GM18870 (cell line): ENCODE data around the gene SH2D1B.
"Not testable (repeated sequence)": the region's sequence is repeated elsewhere in the genome, so short reads cannot be mapped to it uniquely, and the experiment has no call there.

Experiments
- ATAC-seq: cut with Tn5 transposase; IDR thresholded peaks from one replicate; pipeline ENCODE4 v1.9.1; 2021; ENCODE audit warnings: moderate library complexity; ENCODE audit not compliant: unreplicated experiment

The SH2D1B gene, protein sequence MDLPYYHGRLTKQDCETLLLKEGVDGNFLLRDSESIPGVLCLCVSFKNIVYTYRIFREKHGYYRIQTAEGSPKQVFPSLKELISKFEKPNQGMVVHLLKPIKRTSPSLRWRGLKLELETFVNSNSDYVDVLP

GRCh38 chr1:162412002-162412401, at the start of gene SH2D1B:
Gene SH2D1B (minus strand): TSS chr1:162412136. CDS start chr1:162412016, 120 bp downstream.
- no peak for ATAC-seq

GRCh38 chr1:162458236-162458635, 46.3 kb upstream of the SH2D1B start:
- ATAC-seq: no peak

- no peak for ATAC-seq
Measured at GRCh38 chr1:162456323-162456722, 44.4 kb upstream of the SH2D1B start.

DNA sequence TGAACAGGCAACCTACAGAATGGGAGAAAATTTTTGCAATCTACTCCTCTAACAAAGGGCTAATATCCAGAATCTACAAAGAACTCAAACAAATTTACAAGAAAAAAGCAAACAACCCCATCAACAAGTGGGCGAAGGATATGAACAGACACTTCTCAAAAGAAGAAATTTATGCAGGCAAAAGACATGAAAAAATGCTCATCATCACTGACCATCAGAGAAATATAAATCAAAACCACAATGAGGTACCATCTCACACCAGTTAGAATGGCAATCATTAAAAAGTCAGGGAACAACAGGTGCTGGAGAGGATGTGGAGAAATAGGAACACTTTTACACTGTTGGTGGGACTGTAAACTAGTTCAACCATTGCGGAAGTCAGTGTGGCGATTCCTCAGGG, 42.4 kb upstream of the SH2D1B start:
- ATAC-seq: not testable (repeated sequence)

GRCh38 chr1:162446946-162447345, 35.0 kb upstream of the SH2D1B start:
- no peak for ATAC-seq

- no peak for ATAC-seq
Measured at GRCh38 chr1:162444903-162445302, 33.0 kb upstream of the SH2D1B start.

GRCh38 chr1:162432977-162433713, 21.2 kb upstream of the SH2D1B start:
- ATAC-seq: not testable (repeated sequence)

GRCh38 chr1:162430583-162430982, 18.6 kb upstream of the SH2D1B start:
- ATAC-seq: no peak

DNA sequence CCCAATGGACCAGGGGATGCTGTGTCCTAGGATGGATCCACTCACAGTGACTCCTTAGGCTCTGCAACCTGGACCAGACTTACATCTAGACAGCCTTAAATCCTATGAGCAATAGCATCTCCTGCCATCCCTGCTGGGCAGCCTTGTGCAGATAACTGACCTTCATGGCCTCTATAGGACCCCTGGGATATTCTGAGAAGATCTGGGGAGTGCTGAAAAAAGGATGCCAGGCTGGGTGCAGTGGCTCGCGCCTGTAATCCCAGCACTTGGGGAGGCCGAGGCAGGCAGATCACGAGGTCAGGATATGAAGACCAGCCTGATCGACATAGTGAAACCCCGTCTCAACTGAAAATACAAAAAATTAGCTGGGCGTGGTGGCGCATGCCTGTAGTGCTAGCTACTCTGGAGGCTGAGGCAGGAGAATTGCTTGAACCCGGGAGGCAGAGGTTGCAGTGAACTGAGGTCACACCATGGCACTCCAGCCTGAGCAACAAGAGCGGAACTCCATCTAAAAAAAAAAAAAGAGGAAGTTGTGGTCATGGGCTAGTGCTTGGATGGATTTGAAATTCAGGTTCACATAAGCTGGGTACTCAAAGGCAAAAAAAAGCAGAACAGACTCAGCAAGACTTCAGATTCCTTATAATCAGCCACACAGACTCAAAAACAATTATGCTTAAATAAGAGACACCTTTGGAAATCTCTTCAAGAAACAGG, 10.9 kb upstream of the SH2D1B start:
- no peak for ATAC-seq

DNA sequence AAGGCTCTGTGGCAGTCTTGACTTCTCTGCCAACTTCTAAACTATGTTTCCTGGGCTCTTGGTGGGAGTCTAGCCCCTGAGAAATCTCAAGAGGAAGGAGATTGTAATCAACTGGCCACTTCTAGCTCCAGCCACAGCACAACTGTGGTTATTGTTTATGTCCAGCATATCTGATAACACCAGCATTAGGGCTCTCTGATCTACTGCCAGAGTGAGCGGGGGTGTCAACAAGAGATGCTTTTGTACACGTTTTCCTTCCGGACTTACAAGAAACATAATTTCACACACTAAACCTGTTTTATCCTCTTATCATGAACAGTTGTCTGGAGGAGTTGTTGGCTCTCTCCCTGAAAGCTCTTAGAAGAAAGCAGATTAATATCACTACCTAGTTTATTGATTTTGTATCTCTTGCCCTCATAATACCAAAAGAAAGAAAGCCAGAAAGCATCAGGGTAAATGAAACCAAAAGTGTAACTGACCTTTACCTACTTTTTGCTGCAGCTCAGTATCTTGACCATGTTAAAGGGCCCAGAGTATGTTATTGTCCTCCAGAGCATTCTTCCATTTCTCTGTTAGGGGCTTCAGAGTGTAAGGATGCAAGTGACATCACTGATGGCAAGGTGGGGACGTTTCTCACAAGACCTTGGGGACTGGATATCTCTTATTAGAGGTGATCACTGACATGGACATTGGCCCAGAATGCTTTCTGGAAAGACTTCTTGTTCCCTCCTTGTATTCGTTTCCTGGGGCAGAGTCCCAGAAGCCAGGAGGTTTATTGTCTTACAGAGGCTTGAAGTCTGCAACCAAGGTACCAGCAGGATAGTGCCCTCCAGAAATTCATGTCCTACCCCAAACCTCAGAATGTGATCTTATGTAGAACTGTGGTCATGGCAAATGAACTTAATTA, 9.6 kb upstream of the SH2D1B start:
- ATAC-seq: no peak

- ATAC-seq: no peak
Measured at GRCh38 chr1:162420120-162420519, 8.2 kb upstream of the SH2D1B start.

DNA sequence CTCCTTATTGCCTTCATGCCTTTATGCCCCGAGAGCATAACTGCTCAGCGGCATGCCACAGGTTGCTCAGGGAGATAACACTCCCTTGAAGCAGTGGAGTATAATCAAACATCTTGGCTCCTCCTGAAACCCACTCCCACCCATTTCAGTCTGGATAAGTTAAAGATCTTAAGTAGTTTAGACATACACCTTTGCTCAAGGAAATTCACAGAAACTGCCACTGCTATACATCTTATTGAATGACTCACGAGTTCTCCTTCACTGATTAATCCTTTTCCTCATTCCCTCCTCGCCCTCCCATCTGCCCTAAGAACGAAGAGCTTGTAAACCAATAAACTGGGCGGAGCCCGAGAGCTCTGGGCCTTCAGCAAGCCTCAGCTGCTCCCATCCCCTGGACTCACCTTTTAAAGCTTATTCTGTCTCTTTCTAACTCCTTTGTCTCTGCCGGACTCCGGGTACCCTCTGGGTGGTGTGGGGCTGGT, 7.6 kb upstream of the SH2D1B start:
- ATAC-seq: not testable (repeated sequence)

- not testable (repeated sequence) for ATAC-seq
Measured at GRCh38 chr1:162418584-162418983, 6.6 kb upstream of the SH2D1B start.

GRCh38 chr1:162417650-162418049, 5.7 kb upstream of the SH2D1B start:
- ATAC-seq: no peak

- ATAC-seq: no peak
Measured at GRCh38 chr1:162416909-162417308, 5.0 kb upstream of the SH2D1B start.

DNA sequence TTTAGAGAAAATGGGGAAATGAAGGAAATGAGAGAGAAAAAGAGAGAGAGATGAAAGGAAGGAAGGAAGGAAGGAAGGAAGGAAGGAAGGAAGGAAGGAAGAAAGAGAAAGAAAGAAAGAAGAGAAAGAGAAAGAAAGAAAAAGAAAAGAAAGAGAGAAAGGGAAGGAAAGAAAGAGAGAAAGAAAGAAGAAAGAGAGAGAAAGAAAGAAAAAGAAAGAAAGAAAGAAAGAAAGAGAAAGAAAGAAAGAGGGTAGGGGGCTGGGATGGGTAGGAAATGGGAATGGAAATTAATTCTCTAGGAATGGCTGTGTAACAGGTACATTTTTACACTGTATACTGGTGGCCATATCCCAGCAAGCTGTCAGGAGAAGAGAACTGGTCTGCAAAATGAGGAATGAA, 4.3 kb upstream of the SH2D1B start:
- no peak for ATAC-seq

- no peak for ATAC-seq
Measured at GRCh38 chr1:162407539-162407938, 4.4 kb downstream of the SH2D1B start.

- no peak for ATAC-seq
Measured at GRCh38 chr1:162406811-162407210, 5.1 kb downstream of the SH2D1B start.

- ATAC-seq: no peak
Measured at GRCh38 chr1:162405800-162406199, 6.1 kb downstream of the SH2D1B start.

GRCh38 chr1:162404550-162405160, 7.3 kb downstream of the SH2D1B start:
- no peak for ATAC-seq
